Fibroblast of lung (primary cell): ENCODE data around the gene CCDC197. TPM values are rescaled to one million over a fixed set of nuclear protein-coding genes. Genes with fewer than 3 reads are reported as not detected.

ENCODE experiments used
- DNase-seq, 2 donors: peaks; one replicate each; pipeline versions ENCODE4 v3.0.0 to v3.0.0-alpha.2; 2010; ENCODE audit warnings: low read depth in 2 of 2
- H2AFZ ChIP-seq: 2 replicates; pipeline ENCODE4 v1.5.1; 2012; ENCODE audit warnings: low read length, control low read depth, inconsistent platforms
- H3K27ac ChIP-seq: 2 replicates; pipeline ENCODE4 v1.5.1; 2011; ENCODE audit warnings: low read length, control low read depth; ENCODE audit not compliant: insufficient read depth
- H3K27me3 ChIP-seq: 2 replicates; pipeline ENCODE4 v1.5.1; 2011; ENCODE audit warnings: mild to moderate bottlenecking, low read length; ENCODE audit not compliant: control insufficient read depth, insufficient read depth
- H3K36me3 ChIP-seq: 2 replicates; pipeline ENCODE4 v1.5.1; 2011; ENCODE audit warnings: low read length; ENCODE audit not compliant: control insufficient read depth, insufficient read depth
- H3K4me1 ChIP-seq: 2 replicates; pipeline ENCODE4 v1.5.1; 2011; ENCODE audit warnings: low read length; ENCODE audit not compliant: control insufficient read depth, insufficient read depth; ENCODE audit errors: extremely low read depth
- H3K4me2 ChIP-seq: 2 replicates; pipeline ENCODE4 v1.5.1; 2011; ENCODE audit warnings: low read length, control low read depth; ENCODE audit not compliant: insufficient read depth; ENCODE audit errors: extremely low read depth
- H3K4me3 ChIP-seq, 4 experiments: fragments of 200-600 bp in 1 of 4; sonication (generic) in 1 of 4; replicated peaks in 1 of 4; 2 replicates each; pipeline ENCODE4 v1.5.1; 2011 to 2016; ENCODE audit warnings: low read length in 4 of 4, low read depth in 3 of 4, mild to moderate bottlenecking in 3 of 4, control low read depth in 2 of 4, inconsistent platforms in 1 of 4, mixed read lengths in 1 of 4; ENCODE audit not compliant: insufficient read depth in 1 of 4; ENCODE audit errors: control extremely low read depth in 1 of 4
- H3K79me2 ChIP-seq: 2 replicates; pipeline ENCODE4 v1.5.1; 2012; ENCODE audit warnings: mild to moderate bottlenecking, low read length, inconsistent platforms; ENCODE audit not compliant: control insufficient read depth, insufficient read depth
- H3K9ac ChIP-seq: 2 replicates; pipeline ENCODE4 v1.5.1; 2011; ENCODE audit warnings: mild to moderate bottlenecking, low read length, control low read depth; ENCODE audit not compliant: insufficient read depth
- H3K9me3 ChIP-seq: 2 replicates; pipeline ENCODE4 v1.5.1; 2012; ENCODE audit warnings: low read depth, low read length; ENCODE audit not compliant: control insufficient read depth, insufficient read depth
- H4K20me1 ChIP-seq: 2 replicates; pipeline ENCODE4 v1.5.1; 2011; ENCODE audit warnings: low read length; ENCODE audit not compliant: control insufficient read depth, insufficient read depth; ENCODE audit errors: extremely low read depth
- CTCF ChIP-seq, 2 donors: IDR thresholded peaks in 1 of 2; conservative IDR thresholded peaks in 1 of 2; 1 replicate in 1 of 2; 2 replicates in 1 of 2; pipeline ENCODE4 v1.5.1; 2011 to 2012; ENCODE audit warnings: low read length in 2 of 2, control low read depth in 1 of 2, inconsistent platforms in 1 of 2, low read depth in 1 of 2, mild to moderate bottlenecking in 1 of 2
- EZH2 ChIP-seq: IDR thresholded peaks from 2 replicates; pipeline ENCODE4 v1.5.1; 2012; ENCODE audit warnings: low read length, control low read depth, mild to moderate bottlenecking; ENCODE audit errors: missing control alignments
- polyA plus RNA-seq, 2 donors: library from polyadenylated mRNA; depleted of rRNA in 1 of 2; stranded (reverse) in 1 of 2; unstranded in 1 of 2; fragments of >200 nt; gene quantifications; 2 replicates each; pipeline ENCODE4 v1.2.1, GENCODE V29; 2011 to 2012; ENCODE audit warnings: missing spikeins in 1 of 2
- total RNA-seq: library from RNA; depleted of rRNA; stranded (reverse); fragments of >200 nt; gene quantifications from 2 replicates; pipeline ENCODE4 v1.2.1, GENCODE V29; 2014

Gene CCDC197
- total and polyA plus RNA-seq, 2 donors (not counting 1 experiment from before 2014, with no cell fraction given): not detected

GRCh38 chr14:93953263-93953662, 43.8 kb upstream of the CCDC197 start:
- no peak overlapping the region for H3K9ac ChIP-seq
- H3K4me1 ChIP-seq: no peaks in the 10 kb centered on the region
- H3K4me3 ChIP-seq: no peak overlapping the region
- H3K36me3 ChIP-seq: no peaks in the 10 kb centered on the region
- H3K27ac ChIP-seq: no peak overlapping the region
- no peak overlapping the region for H2AFZ ChIP-seq
- no peaks in the 10 kb centered on the region for H3K79me2 ChIP-seq
- no peaks in the 10 kb centered on the region for H3K9me3 ChIP-seq
- no peaks in the 10 kb centered on the region for H4K20me1 ChIP-seq
- no peak for DNase-seq
- H3K4me2 ChIP-seq: no peak overlapping the region
- no peaks in the 10 kb centered on the region for H3K27me3 ChIP-seq
- no peak for TF ChIP-seq EZH2
- no peak for TF ChIP-seq CTCF (conservative IDR thresholded peaks at IDR 0.05 in 1 of 2, IDR thresholded peaks at IDR 0.05 in 1 of 2; ENCODE audit: low read depth in 1 of 2, low read length in 2 of 2)

DNA sequence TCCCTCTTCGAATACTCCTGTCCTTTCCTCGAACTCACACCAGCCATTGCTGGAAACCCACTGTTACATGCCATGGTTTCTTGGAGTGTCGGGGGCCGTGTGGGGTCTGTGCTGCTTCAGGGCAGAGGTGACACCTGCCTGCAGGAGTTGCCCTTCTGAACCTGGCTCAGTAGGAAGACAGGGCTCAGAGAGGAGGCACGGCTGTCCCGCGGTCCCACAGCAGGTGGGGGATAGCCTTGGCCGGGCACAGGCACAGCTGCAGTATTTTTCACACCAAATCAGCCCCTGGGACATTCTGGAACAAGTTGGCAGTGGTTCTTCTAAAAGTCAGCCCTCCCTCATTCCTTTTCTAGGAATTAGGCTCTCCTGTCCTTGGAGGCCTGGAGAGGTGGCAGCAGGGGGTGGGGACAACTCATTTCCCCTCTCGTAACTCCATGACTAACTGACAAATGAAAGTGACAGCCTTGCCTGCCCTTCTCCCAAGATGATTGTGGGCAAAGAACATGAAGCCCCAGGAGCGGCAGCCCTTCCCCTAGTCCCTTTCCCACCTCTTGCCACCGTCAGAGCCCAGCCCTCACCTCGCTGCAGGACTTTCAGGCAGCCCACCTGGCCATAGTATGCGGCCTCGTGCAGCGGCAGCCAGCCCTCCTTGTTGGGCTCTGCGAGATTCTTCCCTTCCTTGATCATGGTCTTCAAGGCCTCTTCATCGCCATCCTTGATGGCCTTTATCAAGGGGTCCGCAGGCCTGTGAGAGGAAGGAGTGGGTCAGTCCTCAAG, 43.2 kb upstream of the CCDC197 start:
- Histone ChIP-seq H3K4me2 (no peak overlapping the region), H3K27ac (no peak overlapping the region), H3K79me2 (no peaks in the 10 kb centered on the region), H2AFZ (no peak overlapping the region), H3K27me3 (no peaks in the 10 kb centered on the region), H3K9ac (no peak overlapping the region), H3K4me3 (no peak overlapping the region), H3K36me3 (no peaks in the 10 kb centered on the region), H4K20me1 (no peaks in the 10 kb centered on the region), H3K9me3 (no peaks in the 10 kb centered on the region), H3K4me1 (no peaks in the 10 kb centered on the region)
- TF ChIP-seq CTCF (conservative IDR thresholded peaks at IDR 0.05 in 1 of 2, IDR thresholded peaks at IDR 0.05 in 1 of 2; ENCODE audit: low read depth in 1 of 2, low read length in 2 of 2): no peak
- TF ChIP-seq EZH2: no peak
- DNase-seq: no peak

GRCh38 chr14:93954516-93954830, 42.6 kb upstream of the CCDC197 start:
- Histone ChIP-seq H3K9ac (no peak overlapping the region), H3K9me3 (no peaks in the 10 kb centered on the region), H3K4me3 (no peak overlapping the region), H3K27me3 (no peaks in the 10 kb centered on the region), H2AFZ (no peak overlapping the region), H4K20me1 (no peaks in the 10 kb centered on the region), H3K4me1 (no peaks in the 10 kb centered on the region), H3K4me2 (no peak overlapping the region), H3K79me2 (no peaks in the 10 kb centered on the region), H3K36me3 (no peaks in the 10 kb centered on the region), H3K27ac (no peak overlapping the region)
- no peak for DNase-seq
- no peak for TF ChIP-seq EZH2
- TF ChIP-seq CTCF (conservative IDR thresholded peaks at IDR 0.05 in 1 of 2, IDR thresholded peaks at IDR 0.05 in 1 of 2; ENCODE audit: low read depth in 1 of 2, low read length in 2 of 2): no peak
